B cell (primary cell): ENCODE results near the gene MPZL3.

Experiments used
- CTCF ChIP-seq: fragments of 200-600 bp; IDR thresholded peaks from one replicate; pipeline ENCODE4 v1.8.0; 2022; ENCODE audit warnings: antibody characterized with exemption, mild to moderate bottlenecking
- EZH2 ChIP-seq: IDR thresholded peaks from 2 replicates; pipeline ENCODE4 v1.6.1; 2012; ENCODE audit warnings: borderline replicate concordance, low read depth, mild to moderate bottlenecking, moderate library complexity, low read length; ENCODE audit not compliant: insufficient read depth, poor library complexity, severe bottlenecking

DNA sequence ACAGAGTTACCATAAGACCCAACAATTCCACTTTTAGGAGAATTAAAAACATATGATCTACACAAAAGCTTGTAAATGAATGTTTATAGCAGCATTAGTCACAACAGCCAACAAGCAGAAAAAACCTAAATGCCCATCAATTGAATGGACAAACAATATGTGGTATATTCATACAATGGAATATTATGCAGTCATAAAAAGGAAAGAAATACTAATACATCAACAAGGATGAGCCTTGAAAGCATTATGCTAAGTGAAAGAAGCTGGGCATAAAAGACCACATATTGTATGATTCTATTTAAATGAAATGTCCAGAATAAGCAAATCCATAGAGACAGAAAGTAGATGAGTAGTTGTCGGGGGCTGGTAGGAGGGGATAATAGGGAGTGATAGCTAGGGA lies 7.0 kb upstream of the MPZL3 start:
- TF ChIP-seq CTCF, result no peak
- TF ChIP-seq EZH2, result no peak
